ENCODE measurements around the gene FGF14.

The FGF14 gene

GRCh38 chr13:102323505-102323904, 78.3 kb downstream of the FGF14 start:
- H3K4me1 ChIP-seq (ENCODE audit: insufficient read depth, insufficient read length), result no peaks in the 10 kb centered on the region
- no peaks in the 10 kb centered on the region for H3K36me3 ChIP-seq (ENCODE audit: insufficient read depth, insufficient read length, low read length)
- no peak overlapping the region for H3K9ac ChIP-seq (ENCODE audit: insufficient read length, low read depth)
- no peaks in the 10 kb centered on the region for H3K9me3 ChIP-seq (ENCODE audit: insufficient read depth, low read length)
- no peak for DNase-seq (ENCODE audit: low read depth, low spot score)
- TF ChIP-seq SUZ12 (IDR thresholded peaks at IDR 0.05; ENCODE audit: extremely low read depth, insufficient read depth, insufficient read length) (no peak), YY1 (IDR thresholded peaks at IDR 0.05; ENCODE audit: insufficient read depth, insufficient read length) (no peak), ZNF274 (IDR thresholded peaks at IDR 0.05; ENCODE audit: low read depth, low read length) (no peak)
- H3K4me3 ChIP-seq (ENCODE audit: insufficient read length, low read depth), result no peak overlapping the region
- H3K27me3 ChIP-seq (ENCODE audit: insufficient read depth, insufficient read length), result no peaks in the 10 kb centered on the region

- Histone ChIP-seq H3K36me3 (ENCODE audit: insufficient read depth, insufficient read length, low read length) (no peaks in the 10 kb centered on the region), H3K4me1 (ENCODE audit: insufficient read depth, insufficient read length) (no peaks in the 10 kb centered on the region)
- DNase-seq (ENCODE audit: low read depth, low spot score), result no peak
Observed at GRCh38 chr13:102323012-102323411, 78.8 kb downstream of the FGF14 start.

DNA sequence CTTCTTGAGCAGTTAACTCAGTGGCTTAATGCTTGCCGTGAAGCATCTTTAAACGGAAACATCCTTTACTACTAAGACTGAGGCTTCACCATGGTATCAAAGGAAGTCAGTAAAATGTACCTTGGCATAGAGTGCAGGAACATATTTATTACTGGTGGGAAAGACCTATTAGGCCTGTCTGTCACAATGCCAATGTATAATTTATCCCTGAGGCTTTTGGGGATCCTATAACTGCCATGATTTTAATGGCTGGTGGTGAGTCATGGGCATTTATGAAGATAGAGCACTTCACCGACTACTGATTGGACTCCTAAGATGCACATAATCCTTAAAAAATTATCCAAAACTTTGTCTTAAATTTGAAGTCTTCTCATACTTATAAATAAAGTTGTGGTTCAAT, 79.6 kb downstream of the FGF14 start:
- TF ChIP-seq ZNF274 (IDR thresholded peaks at IDR 0.05; ENCODE audit: low read depth, low read length), result no peak
- TF ChIP-seq SUZ12 (IDR thresholded peaks at IDR 0.05; ENCODE audit: extremely low read depth, insufficient read depth, insufficient read length), result no peak
- no peaks in the 10 kb centered on the region for H3K36me3 ChIP-seq (ENCODE audit: insufficient read depth, insufficient read length, low read length)
- no peaks in the 10 kb centered on the region for H3K27me3 ChIP-seq (ENCODE audit: insufficient read depth, insufficient read length)
- no peaks in the 10 kb centered on the region for H3K4me1 ChIP-seq (ENCODE audit: insufficient read depth, insufficient read length)
- H3K9ac ChIP-seq (ENCODE audit: insufficient read length, low read depth), result no peak overlapping the region
- no peaks in the 10 kb centered on the region for H3K9me3 ChIP-seq (ENCODE audit: insufficient read depth, low read length)
- no peak for DNase-seq (ENCODE audit: low read depth, low spot score)
- no peak overlapping the region for H3K4me3 ChIP-seq (ENCODE audit: insufficient read length, low read depth)

More at GRCh38 chr13:102323012-102323411, 78.8 kb downstream of the FGF14 start:
- no peaks in the 10 kb centered on the region for H3K9me3 ChIP-seq (ENCODE audit: insufficient read depth, low read length)
- no peak overlapping the region for H3K9ac ChIP-seq (ENCODE audit: insufficient read length, low read depth)
- no peak overlapping the region for H3K4me3 ChIP-seq (ENCODE audit: insufficient read length, low read depth)
- H3K27me3 ChIP-seq (ENCODE audit: insufficient read depth, insufficient read length), result no peaks in the 10 kb centered on the region
- no peak for TF ChIP-seq YY1 (IDR thresholded peaks at IDR 0.05; ENCODE audit: insufficient read depth, insufficient read length)
- no peak for TF ChIP-seq SUZ12 (IDR thresholded peaks at IDR 0.05; ENCODE audit: extremely low read depth, insufficient read depth, insufficient read length)
- TF ChIP-seq ZNF274 (IDR thresholded peaks at IDR 0.05; ENCODE audit: low read depth, low read length), result no peak

DNA sequence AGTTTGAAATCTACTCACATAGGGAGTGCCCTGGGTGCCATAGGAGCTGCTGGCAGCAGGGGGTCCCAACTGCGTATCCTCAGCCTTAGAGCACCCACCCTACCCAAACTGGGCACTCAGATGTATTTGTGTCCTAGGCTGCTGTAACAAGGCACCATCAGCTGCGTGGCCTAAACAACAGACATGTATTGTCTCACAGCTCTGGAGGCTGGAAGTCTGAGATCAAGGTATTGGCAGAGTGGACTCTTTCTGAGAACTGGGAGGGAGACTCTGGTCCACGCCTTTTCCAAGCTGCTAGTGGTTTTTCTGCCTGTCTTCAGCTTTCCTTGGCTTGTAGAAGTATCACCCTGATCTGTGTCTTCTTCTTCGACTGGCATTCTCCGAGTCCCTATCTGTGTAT, 83.6 kb downstream of the FGF14 start:
- H3K27me3 ChIP-seq (ENCODE audit: insufficient read depth, insufficient read length), result no peaks in the 10 kb centered on the region
- H3K36me3 ChIP-seq (ENCODE audit: insufficient read depth, insufficient read length, low read length), result no peaks in the 10 kb centered on the region
- TF ChIP-seq ZNF274 (IDR thresholded peaks at IDR 0.05; ENCODE audit: low read depth, low read length), result no peak
- no peak for TF ChIP-seq SUZ12 (IDR thresholded peaks at IDR 0.05; ENCODE audit: extremely low read depth, insufficient read depth, insufficient read length)
- no peak for TF ChIP-seq YY1 (IDR thresholded peaks at IDR 0.05; ENCODE audit: insufficient read depth, insufficient read length)
- H3K4me3 ChIP-seq (ENCODE audit: insufficient read length, low read depth), result no peak overlapping the region
- DNase-seq (ENCODE audit: low read depth, low spot score), result no peak
- H3K4me1 ChIP-seq (ENCODE audit: insufficient read depth, insufficient read length), result no peaks in the 10 kb centered on the region
- no peaks in the 10 kb centered on the region for H3K9me3 ChIP-seq (ENCODE audit: insufficient read depth, low read length)
- H3K9ac ChIP-seq (ENCODE audit: insufficient read length, low read depth), result no peak overlapping the region

- no peak for TF ChIP-seq ZNF274 (IDR thresholded peaks at IDR 0.05; ENCODE audit: low read depth, low read length)
- TF ChIP-seq YY1 (IDR thresholded peaks at IDR 0.05; ENCODE audit: insufficient read depth, insufficient read length), result no peak
- TF ChIP-seq SUZ12 (IDR thresholded peaks at IDR 0.05; ENCODE audit: extremely low read depth, insufficient read depth, insufficient read length), result no peak
- no peak for DNase-seq (ENCODE audit: low read depth, low spot score)
- Histone ChIP-seq H3K4me1 (ENCODE audit: insufficient read depth, insufficient read length) (no peaks in the 10 kb centered on the region), H3K9ac (ENCODE audit: insufficient read length, low read depth) (no peak overlapping the region), H3K4me3 (ENCODE audit: insufficient read length, low read depth) (no peak overlapping the region), H3K9me3 (ENCODE audit: insufficient read depth, low read length) (no peaks in the 10 kb centered on the region), H3K27me3 (ENCODE audit: insufficient read depth, insufficient read length) (no peaks in the 10 kb centered on the region), H3K36me3 (ENCODE audit: insufficient read depth, insufficient read length, low read length) (no peaks in the 10 kb centered on the region)
Observed at GRCh38 chr13:102317593-102317992, 84.3 kb downstream of the FGF14 start.

- Histone ChIP-seq H3K27me3 (ENCODE audit: insufficient read depth, insufficient read length) (no peaks in the 10 kb centered on the region), H3K4me3 (ENCODE audit: insufficient read length, low read depth) (no peak overlapping the region), H3K9ac (ENCODE audit: insufficient read length, low read depth) (no peak overlapping the region), H3K9me3 (ENCODE audit: insufficient read depth, low read length) (no peaks in the 10 kb centered on the region), H3K36me3 (ENCODE audit: insufficient read depth, insufficient read length, low read length) (no peaks in the 10 kb centered on the region), H3K4me1 (ENCODE audit: insufficient read depth, insufficient read length) (no peaks in the 10 kb centered on the region)
- TF ChIP-seq SUZ12 (IDR thresholded peaks at IDR 0.05; ENCODE audit: extremely low read depth, insufficient read depth, insufficient read length) (no peak), ZNF274 (IDR thresholded peaks at IDR 0.05; ENCODE audit: low read depth, low read length) (no peak), YY1 (IDR thresholded peaks at IDR 0.05; ENCODE audit: insufficient read depth, insufficient read length) (no peak)
- DNase-seq (ENCODE audit: low read depth, low spot score), result no peak
Observed at GRCh38 chr13:102316732-102317131, 85.1 kb downstream of the FGF14 start.

DNA sequence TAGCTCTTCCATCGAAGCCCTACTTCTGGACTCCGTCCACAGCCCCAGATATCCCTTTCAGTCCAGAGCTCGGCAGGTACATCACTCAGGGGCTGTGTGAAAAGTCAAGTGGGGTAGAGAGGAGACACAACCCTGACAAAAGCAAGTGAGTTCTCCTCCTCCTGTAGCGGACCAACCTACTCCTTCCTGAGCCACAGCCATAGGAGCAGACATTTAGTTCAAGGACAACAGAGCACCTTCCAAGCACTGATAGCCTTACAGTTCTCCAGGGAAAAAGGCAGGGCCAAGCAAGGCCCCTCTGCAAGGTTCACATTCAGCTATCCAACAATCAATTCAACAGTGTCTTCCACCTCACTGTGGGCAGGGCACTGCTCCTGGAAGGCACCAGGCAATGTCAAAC, 89.0 kb downstream of the FGF14 start:
- Histone ChIP-seq H3K9ac (ENCODE audit: insufficient read length, low read depth) (no peak overlapping the region), H3K36me3 (ENCODE audit: insufficient read depth, insufficient read length, low read length) (no peaks in the 10 kb centered on the region), H3K9me3 (ENCODE audit: insufficient read depth, low read length) (no peaks in the 10 kb centered on the region), H3K4me1 (ENCODE audit: insufficient read depth, insufficient read length) (no peaks in the 10 kb centered on the region), H3K4me3 (ENCODE audit: insufficient read length, low read depth) (no peak overlapping the region), H3K27me3 (ENCODE audit: insufficient read depth, insufficient read length) (no peaks in the 10 kb centered on the region)
- TF ChIP-seq YY1 (IDR thresholded peaks at IDR 0.05; ENCODE audit: insufficient read depth, insufficient read length) (no peak), SUZ12 (IDR thresholded peaks at IDR 0.05; ENCODE audit: extremely low read depth, insufficient read depth, insufficient read length) (no peak), ZNF274 (IDR thresholded peaks at IDR 0.05; ENCODE audit: low read depth, low read length) (no peak)
- no peak for DNase-seq (ENCODE audit: low read depth, low spot score)

- DNase-seq (ENCODE audit: low read depth, low spot score), result no peak
- Histone ChIP-seq H3K9me3 (ENCODE audit: insufficient read depth, low read length) (no peaks in the 10 kb centered on the region), H3K4me3 (ENCODE audit: insufficient read length, low read depth) (no peak overlapping the region), H3K36me3 (ENCODE audit: insufficient read depth, insufficient read length, low read length) (no peaks in the 10 kb centered on the region), H3K9ac (ENCODE audit: insufficient read length, low read depth) (no peak overlapping the region), H3K4me1 (ENCODE audit: insufficient read depth, insufficient read length) (no peaks in the 10 kb centered on the region), H3K27me3 (ENCODE audit: insufficient read depth, insufficient read length) (no peaks in the 10 kb centered on the region)
- no peak for TF ChIP-seq SUZ12 (IDR thresholded peaks at IDR 0.05; ENCODE audit: extremely low read depth, insufficient read depth, insufficient read length)
- no peak for TF ChIP-seq YY1 (IDR thresholded peaks at IDR 0.05; ENCODE audit: insufficient read depth, insufficient read length)
- TF ChIP-seq ZNF274 (IDR thresholded peaks at IDR 0.05; ENCODE audit: low read depth, low read length), result no peak
Observed at GRCh38 chr13:102311901-102312300, 89.9 kb downstream of the FGF14 start.
